ENCODE measurements around the gene ALDH1B1.

Gene ALDH1B1

DNA sequence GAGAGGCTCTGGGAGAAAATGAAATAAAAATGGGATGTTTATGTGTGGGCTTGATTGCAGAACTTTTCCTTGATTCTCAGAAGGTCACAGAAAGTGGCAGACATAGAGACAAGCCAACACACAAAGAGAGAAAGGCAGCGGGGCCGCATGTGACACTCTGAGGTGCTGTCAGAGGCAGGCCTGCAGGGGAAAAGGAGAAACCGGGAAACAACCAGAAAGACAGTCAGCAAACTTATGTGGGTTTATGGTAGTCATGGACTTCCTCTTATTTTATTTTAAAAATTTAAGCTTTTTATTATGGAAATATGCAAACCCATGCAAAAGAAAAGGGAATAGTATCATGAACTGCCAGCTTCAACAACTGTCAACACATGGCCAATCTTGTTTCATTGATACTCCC lies 48.0 kb downstream of the ALDH1B1 start:
- no peak for DNase-seq (ENCODE audit: low read depth in 2 of 2)

DNA sequence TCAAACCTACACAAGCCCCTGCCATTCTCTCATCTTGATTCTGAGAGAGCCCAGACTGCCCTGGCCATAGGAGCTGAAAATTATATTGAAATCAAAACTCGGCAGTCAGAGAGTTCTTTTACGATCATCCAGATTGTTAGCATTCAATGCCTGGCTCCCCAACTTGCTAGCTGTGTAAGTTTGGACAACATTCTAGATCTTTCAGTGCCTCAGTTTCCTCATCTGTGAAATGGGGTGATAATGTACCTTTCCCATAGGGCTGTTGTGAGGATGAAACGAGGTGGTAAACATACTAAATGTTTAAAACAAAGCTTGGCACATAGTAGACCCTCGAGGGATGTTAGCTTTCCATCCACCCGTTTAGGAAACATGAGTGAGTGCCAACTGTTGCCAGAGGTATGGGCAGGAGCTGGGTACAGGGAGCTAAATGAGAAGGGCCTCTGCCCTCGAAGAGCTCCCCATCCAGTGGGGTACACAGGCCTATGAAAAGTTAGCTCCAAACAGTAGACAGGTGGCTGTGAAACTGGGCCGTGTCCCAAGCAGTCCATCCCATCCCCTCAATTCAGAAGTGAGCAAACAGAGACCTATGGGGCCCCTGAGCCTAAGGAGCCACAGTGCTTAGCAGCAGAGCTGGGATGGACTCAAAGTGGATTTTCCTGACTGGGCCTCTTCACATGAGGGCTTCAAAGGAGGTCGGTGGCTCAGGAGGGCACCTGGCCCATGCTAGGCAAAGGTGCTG lies 49.0 kb downstream of the ALDH1B1 start:
- no peak for DNase-seq (ENCODE audit: low read depth in 2 of 2)

DNA sequence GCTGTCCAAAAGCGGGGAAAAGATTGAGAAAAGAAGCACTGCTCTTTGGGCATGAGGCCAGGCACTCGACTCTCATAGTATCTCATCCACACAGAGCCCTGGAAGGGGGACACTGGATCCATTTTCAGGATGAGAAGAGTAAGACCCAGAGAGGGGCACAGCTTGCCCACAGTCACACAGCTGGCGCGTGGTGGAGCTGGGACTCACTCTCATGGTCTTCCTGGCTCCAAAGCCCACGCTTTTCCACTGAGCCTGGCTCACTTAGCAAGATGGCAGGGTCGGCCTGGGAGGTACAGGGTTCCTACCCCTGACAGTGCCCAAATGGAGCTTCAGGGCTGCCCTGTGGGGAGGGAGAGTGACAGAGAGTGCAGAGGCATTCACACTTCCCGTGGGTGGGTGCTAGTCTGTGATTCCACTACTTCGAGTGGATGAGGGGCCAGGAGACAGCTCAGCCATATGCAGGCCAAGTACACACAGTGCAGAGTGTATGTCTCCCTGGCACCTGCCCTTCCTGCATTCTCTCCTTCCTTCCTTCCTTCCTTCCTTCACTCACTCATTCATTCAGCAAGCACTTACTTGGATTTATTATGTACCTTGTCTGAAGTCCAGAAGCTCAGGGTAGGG lies 50.1 kb downstream of the ALDH1B1 start:
- no peak for DNase-seq (ENCODE audit: low read depth in 2 of 2)

DNA sequence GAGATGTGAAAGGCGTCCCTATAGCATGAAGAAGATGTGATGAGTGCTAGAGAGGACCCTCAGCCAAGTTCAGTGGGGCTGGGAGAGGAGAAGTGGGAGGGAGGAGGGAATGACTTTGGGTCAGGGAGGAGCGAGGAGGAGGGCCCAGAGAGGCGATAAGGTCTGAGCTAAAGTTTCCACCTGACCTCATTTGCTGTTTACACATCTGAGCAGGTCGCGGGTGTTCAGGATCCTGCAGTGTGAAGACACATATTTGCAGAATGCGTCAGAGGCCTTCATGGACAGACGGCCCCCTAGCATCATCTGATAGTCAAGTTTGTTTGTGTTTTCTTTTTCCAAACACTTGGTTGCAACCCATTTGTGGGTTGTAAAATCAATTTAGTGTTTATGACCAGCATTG lies 50.7 kb downstream of the ALDH1B1 start:
- no peak for DNase-seq (ENCODE audit: low read depth in 2 of 2)

DNA sequence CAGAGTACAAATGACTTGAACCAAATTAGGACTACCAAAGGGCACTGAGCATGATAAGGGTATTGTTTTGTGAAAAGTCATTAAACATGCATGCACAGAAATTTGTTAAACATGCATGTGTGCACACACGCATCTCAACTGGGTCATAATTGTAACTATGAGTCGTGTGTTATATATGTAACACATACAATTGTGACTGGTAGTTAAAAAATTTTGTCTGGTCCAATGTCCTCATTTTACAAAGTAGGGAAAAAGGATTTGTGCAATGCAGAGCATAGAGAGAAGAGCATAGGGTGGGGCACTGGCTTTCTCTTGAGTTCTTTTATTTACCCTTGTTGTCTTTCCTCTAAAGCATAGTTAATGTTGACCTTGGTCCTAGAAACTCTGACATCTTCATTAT lies 51.1 kb downstream of the ALDH1B1 start:
- no peak for DNase-seq (ENCODE audit: low read depth in 2 of 2)

DNA sequence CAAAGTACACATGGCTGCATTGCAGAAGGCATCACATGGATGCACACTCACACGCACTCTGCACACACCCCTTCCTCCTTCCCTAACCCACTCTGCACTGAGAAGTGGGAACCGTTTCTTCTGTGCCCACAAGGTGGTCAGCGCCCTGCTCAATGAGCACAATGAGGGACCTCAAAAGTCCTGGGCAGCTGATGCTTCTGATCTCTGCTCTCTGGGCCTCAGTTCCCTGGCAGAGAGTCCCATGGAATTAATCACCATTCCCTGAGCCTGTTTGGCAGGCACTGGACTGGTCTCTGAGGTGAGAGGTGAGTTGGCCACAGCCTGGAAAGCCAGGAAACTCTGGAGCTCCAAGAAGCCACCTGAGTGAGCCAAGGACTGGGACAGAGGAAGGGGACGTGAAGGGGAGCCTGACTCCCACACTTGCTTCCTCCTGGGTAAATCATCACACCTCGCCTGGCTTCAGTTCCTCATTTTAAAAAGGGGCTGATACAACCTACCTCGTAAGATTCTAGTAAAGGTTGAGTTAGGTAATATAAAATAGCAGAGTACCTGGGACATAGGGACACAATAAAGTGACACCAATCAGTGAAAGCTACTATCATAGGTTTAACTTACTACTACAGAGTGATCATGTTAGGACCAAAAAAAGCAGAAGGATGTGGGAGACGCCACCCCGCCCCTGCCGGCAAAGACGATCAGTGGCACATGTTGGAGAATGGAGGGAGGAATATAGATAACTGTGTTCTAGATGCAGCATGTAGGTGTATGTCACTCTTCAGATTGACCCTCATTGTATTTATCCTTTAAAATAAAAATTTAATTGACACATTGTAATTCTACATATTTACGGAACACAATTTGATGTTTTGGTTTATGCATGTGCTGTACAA lies 52.9 kb downstream of the ALDH1B1 start:
- DNase-seq (ENCODE audit: low read depth in 2 of 2), result no peak

DNA sequence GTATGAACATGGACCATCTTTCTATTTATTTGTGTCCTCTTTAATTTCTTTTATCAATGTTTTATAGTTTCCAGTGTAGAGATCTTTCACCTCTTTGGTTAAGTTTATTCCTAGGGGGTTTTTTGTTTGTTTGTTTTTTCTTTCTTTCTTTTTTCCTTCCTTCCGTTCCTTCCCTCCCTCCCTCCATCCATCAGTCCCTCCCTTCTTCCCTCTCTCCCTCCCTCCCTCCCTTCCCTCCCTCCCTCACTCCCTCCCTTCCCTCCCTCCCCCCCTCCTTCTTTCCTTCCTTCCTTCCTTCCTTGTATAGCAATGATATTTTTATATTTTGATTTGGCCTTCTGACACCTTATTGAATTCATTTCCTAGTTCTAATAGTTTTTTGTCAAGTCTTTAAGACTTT lies 55.2 kb downstream of the ALDH1B1 start:
- no peak for DNase-seq (ENCODE audit: low read depth in 2 of 2)
